ENCODE data around the gene SFMBT2.
A peak's percentile ranks its signal among the peaks of the same experiment; 100 is the strongest.

The SFMBT2 gene

GRCh38 chr10:7121154-7121797 lies 289.6 kb downstream of the SFMBT2 start:
- peak; percentile 62 for DNase-seq

DNA sequence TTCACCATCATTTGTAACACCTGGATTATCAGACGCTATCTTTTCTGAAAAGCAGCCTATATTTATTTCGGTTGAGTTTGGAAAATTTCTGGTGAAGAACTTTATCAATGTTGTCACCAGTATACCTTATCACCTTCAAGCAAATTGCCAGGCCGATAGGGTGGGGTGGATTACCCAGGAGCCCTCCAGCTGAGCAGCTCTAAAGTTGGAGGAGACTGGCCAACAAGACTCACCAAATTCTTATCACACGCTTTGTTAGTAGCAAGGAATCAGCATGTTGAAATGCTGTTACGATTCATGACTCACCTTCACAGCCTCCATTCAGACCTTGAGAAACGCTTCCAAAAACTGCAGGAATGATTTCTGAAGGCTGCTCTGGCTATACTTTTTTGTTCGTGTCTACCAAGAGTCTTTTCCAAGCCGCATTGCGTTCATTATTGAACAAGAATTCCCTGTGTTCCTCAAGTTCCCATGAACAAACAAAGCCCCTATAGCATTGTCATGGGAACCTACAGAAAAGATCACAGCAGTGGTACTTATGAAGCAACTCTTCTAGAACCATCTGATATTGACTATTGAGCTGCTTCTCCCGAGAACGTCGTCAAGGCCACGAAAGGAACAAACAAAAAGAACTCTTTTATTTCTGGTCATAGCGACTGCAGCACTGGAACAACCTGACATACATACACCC lies 291.4 kb downstream of the SFMBT2 start:
- DNase-seq, result no peak

DNA sequence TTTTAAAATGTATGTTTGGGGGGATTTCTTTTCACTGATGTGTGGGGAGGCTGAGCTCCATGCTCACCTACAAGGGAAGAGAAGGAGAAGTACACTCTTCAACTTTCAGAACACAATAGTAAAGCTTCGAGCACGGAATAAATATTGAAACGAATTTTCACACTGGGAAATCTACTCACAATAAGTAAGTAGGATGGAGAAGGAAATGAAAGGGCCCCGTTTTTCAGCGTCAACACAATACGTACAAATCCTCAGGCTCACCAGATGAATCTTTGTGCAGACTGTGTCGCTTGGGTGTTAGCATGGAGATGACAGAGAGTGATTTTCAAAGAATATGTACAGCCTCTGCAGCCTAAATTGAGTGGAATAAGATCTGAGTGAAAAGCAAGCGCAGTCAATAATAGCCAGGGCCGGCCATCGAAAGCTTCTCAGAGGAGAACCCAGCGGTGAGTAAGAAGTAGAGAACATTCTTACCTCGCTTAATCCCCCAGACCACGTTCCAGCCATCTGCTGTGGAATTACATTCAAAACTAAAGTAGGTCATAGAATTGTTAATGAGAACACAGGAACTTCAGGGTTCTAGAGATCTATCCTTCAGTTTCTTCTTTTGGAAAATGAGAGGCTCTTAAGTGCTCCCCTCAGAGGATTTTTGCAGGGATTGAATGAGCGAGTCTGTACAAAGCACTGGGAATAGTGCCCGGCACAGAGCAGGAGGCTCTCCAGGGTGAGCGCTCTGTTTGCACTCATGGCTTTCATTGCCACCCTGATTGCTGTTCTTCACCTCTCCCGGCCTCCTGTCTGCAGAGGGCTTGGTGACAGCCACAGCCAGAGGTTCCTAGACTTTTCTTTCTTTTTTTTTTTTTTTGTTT lies 292.8 kb downstream of the SFMBT2 start:
- DNase-seq, result no peak

DNA sequence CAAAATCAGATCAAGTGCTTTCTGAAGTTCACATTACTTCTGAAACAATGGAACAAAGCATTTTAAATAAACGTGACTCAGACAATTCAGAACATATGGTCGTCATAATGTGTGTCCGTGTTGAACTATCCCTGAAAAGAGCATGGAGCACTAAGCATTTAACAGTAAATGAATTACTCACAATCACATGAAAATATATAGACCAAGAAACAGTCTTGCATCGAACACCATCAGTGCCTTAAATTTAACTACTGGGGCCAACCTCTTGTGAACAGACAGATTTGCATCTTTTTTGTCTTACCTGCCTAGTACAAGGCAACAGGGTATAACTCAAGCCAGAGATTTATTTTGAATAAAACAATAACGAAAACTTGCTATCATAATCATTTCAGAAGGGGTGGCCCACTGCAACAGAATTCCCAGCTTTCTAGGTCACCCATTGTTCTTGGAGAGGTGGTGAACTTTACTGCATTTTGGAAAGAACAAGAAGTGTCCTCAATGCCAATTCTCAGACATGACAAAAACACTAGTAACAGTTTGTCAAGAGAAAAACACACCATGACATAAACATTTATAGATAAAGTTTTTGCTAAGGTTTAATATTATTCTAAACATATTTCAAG lies 293.5 kb downstream of the SFMBT2 start:
- DNase-seq, result no peak

DNA sequence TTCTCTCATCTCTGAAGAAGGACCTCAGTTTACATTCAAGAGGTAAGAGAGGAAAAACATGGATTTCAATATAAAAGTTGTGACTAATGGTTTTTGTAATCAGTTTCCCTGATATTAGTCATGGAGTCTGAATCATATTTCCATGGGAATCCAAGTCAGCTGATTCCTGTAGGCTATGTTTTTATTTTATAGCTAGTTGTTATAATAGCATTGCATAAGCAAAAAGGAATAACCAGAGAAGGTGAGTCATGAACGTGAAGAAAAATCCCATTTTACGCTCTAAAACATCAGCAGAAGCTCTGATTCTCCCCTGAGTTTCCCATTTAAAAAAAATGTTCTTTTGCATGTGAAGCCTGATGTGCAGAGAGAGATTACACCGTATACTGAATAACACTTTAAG lies 299.3 kb downstream of the SFMBT2 start:
- no peak for DNase-seq

DNA sequence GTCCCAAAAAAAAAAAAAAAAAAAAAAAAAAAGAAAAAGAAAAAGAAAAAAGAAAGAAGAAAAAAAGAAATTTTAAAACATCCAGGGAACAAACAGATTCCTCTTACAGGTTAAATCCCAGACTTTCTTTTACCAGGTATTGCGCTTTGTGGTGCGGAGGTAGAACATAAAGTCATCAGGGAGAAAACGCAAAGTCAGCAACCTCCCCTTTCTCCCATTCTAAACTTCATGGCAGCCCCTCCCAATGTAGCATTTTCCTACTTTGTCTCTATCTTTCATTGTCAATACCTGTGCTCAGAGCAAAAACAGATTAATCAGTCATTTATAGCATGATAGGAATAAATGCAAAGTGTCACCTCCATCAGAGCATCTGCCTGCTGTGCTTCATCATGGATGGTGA lies 299.7 kb downstream of the SFMBT2 start:
- DNase-seq, result no peak

Measured in activated T-cell treated with anti-CD3 and anti-CD28 coated beads for 4 hours (primary cell).